HG03196 (cell line): Measurements from ENCODE around the gene NCF4.

Source experiments
- ATAC-seq: cut with Tn5 transposase; IDR thresholded peaks from one replicate; pipeline ENCODE4 v1.9.1; 2021; ENCODE audit not compliant: unreplicated experiment

NCF4 gene

DNA sequence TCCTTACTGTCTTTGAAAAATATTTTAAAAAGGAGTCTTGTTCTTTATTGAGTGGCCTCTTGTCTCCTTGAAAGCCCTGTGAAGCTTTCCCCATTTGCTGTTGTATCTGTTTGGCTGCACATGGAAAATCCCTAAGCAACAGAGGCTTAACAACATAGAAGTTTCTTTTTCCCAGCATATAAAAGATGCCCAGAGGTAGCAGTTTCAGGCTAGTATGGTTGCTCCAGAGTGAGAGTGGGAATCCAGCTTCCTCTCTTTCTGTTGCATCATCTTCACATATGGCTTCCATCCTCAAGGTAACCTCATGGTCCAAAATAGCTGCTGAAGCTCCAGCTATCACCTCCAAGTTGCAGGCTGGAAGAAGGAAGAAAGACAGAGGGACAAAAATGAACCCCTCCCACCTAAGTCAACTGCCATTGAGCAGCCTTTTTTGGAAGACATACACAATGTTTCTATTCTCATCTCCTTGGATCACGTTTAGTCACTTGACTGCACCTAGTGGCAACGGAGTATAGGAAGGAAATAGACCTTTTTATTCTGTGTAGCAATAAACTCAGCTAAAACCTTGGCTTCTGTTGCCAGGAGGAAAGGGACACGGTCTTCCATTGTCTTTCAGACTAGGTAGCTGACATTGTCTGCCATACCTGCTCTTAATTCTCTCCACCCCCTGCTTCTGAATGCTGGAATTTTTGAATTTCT is 57.9 kb downstream of the NCF4 start:
- no peak for ATAC-seq

DNA sequence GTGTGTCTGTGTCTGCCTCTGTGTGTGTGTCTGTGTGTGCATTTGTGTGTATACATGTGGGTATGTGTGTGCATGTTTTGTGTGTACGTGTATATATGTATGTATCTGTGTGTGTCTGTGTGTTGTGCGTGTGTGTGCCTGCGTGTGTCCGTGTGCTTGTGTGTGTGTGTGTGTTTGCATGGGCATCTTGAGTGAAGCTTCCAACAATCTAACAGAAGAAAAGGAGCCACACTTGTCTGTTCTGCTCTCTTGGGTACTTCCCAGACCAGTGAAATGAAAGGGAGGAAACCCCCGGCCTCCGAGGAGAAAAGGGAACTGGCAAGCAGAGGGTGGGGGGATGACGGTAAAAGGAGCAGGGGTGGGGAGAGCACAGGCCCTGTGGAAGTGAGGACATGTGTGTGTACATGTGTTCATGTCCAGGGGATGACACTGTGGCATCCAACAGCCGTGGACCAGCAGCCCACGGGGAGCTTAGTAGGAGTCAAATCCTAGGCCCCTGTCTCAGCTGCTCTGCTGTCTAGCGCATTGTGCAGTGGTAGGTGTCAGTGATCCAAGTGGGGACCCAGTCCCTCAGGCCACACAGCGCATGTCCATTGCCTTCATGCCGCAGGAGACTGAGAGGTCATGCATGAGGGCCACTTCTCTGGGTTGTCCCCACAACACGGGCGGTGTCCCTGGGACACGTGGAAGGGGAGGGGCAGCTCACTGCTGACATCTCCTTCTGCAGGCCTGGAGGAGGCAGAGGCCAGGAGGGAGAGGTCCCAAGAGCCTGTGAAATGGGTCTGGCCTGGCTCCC is 60.7 kb downstream of the NCF4 start:
- no peak for ATAC-seq

DNA sequence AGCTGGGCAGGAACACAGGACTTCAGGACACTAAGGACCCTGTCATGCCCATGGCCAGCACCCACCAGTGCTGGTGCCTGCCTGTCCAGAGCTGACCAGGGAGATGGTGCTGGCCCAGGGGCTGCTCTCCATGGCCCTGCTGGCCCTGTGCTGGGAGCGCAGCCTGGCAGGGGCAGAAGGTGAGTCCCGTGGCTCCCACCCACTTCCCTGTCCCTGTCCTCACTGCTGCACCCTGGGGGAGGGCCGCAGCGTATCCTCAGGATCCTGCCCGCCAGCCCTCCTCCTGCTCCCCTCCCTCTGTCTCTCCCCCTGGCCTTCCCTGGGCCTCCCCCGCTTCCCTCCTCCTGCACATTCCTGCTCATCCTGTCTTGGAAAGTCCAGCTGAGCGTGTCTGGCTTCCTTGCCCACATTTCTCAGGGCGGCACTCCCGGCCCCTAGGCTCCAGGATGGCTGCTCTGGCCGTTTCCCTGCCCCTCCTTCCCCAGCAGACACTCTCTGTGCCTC is 61.4 kb downstream of the NCF4 start:
- ATAC-seq: no peak

DNA sequence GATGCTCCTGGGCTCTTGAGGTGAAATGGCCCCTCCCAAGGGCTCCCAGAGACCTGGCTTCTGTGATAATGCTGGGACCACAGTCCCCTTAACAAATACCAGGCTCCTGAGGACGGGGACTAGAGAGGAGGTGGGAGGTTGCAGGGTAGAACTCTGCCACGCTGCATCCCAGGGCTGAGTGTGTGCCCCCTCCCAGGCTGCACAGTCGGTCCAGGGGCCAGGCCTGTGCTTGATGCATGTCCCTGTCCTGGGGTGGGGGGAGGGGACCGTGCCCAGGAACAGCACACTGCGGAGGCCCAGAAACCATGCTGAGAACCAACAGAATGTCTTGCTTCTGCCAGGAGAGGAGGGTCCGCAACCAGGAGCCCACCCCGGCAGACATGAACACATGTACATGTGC is 61.9 kb downstream of the NCF4 start:
- ATAC-seq: no peak

DNA sequence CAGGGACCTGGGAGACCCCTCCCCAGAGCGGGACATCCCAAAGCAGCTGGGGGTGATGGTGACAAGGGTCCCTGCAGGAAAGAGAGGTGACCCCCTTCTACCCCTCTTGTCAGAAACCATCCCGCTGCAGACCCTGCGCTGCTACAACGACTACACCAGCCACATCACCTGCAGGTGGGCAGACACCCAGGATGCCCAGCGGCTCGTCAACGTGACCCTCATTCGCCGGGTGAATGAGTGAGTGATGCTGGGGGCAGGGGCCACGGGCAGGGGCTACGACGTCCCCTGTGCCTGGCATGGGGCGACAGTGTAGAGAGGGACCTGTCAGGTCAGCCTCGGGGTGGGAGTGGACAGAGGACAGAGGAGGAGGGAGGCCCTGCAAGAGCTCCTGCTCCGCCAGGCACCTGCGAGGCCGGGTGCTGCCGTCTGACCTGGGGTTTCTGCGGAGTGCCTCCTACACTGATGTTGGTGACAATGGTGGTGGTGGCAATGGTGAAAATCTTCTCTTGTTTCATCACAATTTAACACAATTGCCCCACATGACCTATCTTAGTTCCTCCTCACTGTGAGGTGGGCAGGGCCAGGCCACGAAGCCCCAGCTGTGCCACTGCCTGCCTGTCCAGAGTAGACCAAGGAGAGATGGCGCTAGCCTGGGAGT is 62.5 kb downstream of the NCF4 start:
- ATAC-seq: no peak

DNA sequence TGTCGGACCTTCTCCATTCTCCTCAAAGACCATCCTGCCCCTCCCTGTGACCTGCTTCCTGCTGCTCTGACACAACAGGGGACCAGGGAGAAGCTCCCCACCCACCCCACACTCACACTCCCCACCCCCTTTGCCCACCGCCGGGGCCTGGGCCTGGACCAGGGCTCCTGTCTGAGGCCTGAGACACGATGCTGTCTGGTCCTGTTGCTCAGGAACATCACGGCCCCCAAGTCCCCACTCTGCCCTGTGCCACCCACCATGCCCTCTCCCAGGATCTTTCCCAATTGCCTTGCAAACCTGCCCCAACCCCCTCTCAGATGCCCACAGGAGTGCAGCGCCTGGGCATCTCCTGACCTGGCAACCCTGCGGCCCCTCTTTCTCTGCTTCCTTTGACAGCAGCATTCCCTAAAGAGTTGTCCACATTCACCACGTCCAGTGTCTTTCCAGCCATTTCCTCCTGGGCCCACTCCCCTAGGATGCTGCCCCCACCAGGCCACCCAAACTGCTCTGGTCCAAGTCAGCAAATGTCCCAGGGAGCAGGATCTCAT is 63.4 kb downstream of the NCF4 start:
- no peak for ATAC-seq

DNA sequence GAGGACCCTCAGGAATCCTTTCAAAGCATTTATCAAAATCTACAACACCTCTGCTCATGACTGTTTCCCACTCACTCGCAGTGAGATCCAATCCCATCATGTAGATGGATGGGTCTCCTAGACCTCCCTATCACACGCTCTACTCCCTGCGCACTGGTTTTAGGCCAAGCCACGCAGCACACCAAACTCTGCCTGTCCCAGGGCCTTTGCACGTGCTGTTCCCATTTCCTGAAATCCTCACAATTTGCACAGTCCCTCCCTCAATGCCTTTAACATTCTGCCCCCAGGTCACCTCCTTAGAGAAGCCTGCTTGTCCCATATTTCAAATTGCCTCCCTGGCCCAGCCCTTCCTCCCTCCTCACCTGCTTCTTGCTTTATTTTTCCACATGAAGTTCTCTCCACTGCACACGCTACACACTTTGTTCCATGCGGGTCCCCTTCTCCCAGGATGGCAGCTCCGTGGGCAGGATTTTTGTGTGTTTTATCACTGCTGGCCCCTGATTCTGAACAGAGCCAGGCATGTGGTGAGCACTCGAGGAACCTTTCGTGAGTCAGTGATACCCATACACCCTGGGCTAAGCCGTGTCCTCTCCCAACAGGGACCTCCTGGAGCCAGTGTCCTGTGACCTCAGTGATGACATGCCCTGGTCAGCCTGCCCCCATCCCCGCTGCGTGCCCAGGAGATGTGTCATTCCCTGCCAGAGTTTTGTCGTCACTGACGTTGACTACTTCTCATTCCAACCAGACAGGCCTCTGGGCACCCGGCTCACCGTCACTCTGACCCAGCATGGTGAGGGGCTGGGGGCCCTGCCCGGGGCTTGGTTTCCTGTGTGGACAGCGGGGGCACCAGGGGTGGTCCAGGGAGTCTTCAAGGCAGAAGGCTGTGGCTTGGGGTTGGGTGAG is 64.8 kb downstream of the NCF4 start:
- ATAC-seq: no peak

DNA sequence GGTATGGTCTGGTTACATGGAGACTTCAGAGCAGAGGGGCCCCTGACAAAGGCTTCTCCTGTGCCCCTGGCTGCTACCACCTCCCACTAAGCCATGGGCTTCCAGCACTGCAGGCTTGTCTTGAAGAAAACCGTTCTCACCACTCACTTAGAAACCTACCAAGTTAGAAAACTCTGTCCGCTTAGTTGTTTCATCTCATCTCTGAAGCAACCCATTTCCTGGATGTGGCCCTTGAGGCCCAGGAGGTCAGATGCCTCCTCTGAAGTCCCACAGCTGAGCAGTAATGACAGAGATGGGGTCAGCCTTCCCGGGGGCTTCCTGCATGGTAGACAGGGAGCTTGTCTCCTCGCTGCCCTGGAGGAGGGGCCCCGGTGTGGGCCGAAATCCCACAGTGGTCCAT is 65.5 kb downstream of the NCF4 start:
- no peak for ATAC-seq

DNA sequence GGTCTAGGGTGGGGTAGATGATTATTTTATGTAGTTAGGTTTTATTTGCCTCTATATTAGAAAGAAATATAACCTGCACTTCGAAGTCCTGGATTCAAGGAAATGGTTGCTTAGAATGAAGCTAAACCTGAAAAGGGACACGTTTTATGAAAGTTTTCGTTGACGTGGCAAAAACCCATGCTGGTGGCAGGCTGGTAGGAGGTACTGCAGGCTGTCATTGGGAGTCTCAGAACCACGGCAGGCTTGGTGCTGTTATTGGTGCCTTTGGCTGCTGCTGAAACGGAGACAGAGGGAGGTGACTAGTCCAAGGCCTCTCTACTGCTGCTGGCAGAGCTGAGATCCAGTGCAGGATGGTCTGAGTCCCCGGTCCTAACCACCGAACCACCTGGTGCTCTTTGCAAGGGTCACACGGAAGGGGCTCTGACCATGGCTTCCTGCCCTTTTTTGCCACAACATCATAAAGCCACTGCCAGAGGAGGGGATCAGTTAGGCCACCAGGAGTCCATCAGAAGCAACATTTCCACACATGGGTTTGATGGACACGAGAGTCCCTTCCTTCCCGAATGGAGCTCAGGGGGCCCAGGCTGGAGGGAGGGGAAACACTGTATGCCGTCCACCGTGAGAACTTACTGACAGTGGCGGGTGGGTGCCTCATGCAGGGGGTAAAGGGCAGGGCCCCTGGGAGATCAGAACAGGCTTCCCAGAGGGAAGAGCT is 66.1 kb downstream of the NCF4 start:
- ATAC-seq: no peak
